GM08714 (cell line): ENCODE measurements around the gene GATA2.

Experiments
- H3K4me3 ChIP-seq: fragments of 200-500 bp; sonication (Bioruptor generic); 2 replicates; pipeline ENCODE4 v1.5.1; 2014; ENCODE audit warnings: mild to moderate bottlenecking, low read length, inconsistent platforms
- ZNF274 ChIP-seq: IDR thresholded peaks from 2 replicates; pipeline ENCODE4 v1.6.1; 2012; ENCODE audit warnings: mild to moderate bottlenecking, low read depth, low read length

The GATA2 gene

GRCh38 chr3:128480717-128481437, 12.1 kb downstream of the GATA2 start:
- TF ChIP-seq ZNF274, result no peak

GRCh38 chr3:128480278-128480677, 12.7 kb downstream of the GATA2 start:
- H3K4me3 ChIP-seq, result no peak overlapping the region
- no peak for TF ChIP-seq ZNF274

More at GRCh38 chr3:128480717-128481437, 12.1 kb downstream of the GATA2 start:
- H3K4me3 ChIP-seq, result no peak overlapping the region

- no peak for TF ChIP-seq ZNF274
- no peak overlapping the region for H3K4me3 ChIP-seq
Observed at GRCh38 chr3:128479558-128480086, 13.4 kb downstream of the GATA2 start.

GRCh38 chr3:128478576-128479506, 14.2 kb downstream of the GATA2 start:
- TF ChIP-seq ZNF274, result no peak
- no peak overlapping the region for H3K4me3 ChIP-seq

GRCh38 chr3:128476659-128477058, 16.3 kb downstream of the GATA2 start:
- TF ChIP-seq ZNF274, result no peak

GRCh38 chr3:128475355-128475754, 17.6 kb downstream of the GATA2 start:
- H3K4me3 ChIP-seq, result no peak overlapping the region
- TF ChIP-seq ZNF274, result no peak

More at GRCh38 chr3:128476659-128477058, 16.3 kb downstream of the GATA2 start:
- no peak overlapping the region for H3K4me3 ChIP-seq

- no peak for TF ChIP-seq ZNF274
- no peak overlapping the region for H3K4me3 ChIP-seq
Observed at GRCh38 chr3:128473737-128474136, 19.3 kb downstream of the GATA2 start.

GRCh38 chr3:128473180-128473519, 19.9 kb downstream of the GATA2 start:
- TF ChIP-seq ZNF274, result no peak
- H3K4me3 ChIP-seq, result no peak overlapping the region

GRCh38 chr3:128472449-128473179, 20.4 kb downstream of the GATA2 start:
- no peak overlapping the region for H3K4me3 ChIP-seq
- TF ChIP-seq ZNF274, result no peak

- no peak overlapping the region for H3K4me3 ChIP-seq
- TF ChIP-seq ZNF274, result no peak
Observed at GRCh38 chr3:128471720-128472119, 21.3 kb downstream of the GATA2 start.

GRCh38 chr3:128471110-128471509, 21.9 kb downstream of the GATA2 start:
- H3K4me3 ChIP-seq, result no peak overlapping the region
- TF ChIP-seq ZNF274, result no peak

GRCh38 chr3:128470134-128470899, 22.7 kb downstream of the GATA2 start:
- no peak overlapping the region for H3K4me3 ChIP-seq
- no peak for TF ChIP-seq ZNF274

- TF ChIP-seq ZNF274, result no peak
- H3K4me3 ChIP-seq, result no peak overlapping the region
Observed at GRCh38 chr3:128469556-128469955, 23.4 kb downstream of the GATA2 start.
